Natural killer cell (primary cell): ENCODE measurements around the gene C1orf105. TPM values are rescaled to one million over a fixed set of nuclear protein-coding genes. Genes with fewer than 3 reads are reported as not detected.
A peak's percentile ranks its signal among the peaks of the same experiment; 100 is the strongest.

ENCODE experiments used
- ATAC-seq, 3 donors: fragments of 150-1000 bp in 2 of 3; fragments of 200-7000 bp in 1 of 3; cut with Tn5 transposase; 1 replicate in 1 of 3; 2 replicates in 2 of 3; pipeline ENCODE4 v1.10.0; 2021; ENCODE audit warnings: mild to moderate bottlenecking in 2 of 3, moderate library complexity in 2 of 3
- DNase-seq, 2 donors: peaks; one replicate each; pipeline versions ENCODE4 v3.0.0 to v3.0.0-alpha.2; 2013 to 2021; ENCODE audit warnings: mixed read lengths in 1 of 2
- H3K27ac ChIP-seq: one replicate; pipeline ENCODE4 v1.5.1; 2013; ENCODE audit warnings: mild to moderate bottlenecking, low read length
- H3K27me3 ChIP-seq: one replicate; pipeline ENCODE4 v1.6.1; 2013; ENCODE audit warnings: low read length; ENCODE audit not compliant: control insufficient read depth, insufficient read depth
- H3K36me3 ChIP-seq: one replicate; pipeline ENCODE4 v1.6.1; 2013; ENCODE audit warnings: low read length; ENCODE audit not compliant: control insufficient read depth, insufficient read depth
- H3K4me1 ChIP-seq: one replicate; pipeline ENCODE4 v1.6.1; 2013; ENCODE audit warnings: low read length; ENCODE audit not compliant: control insufficient read depth, insufficient read depth
- H3K4me3 ChIP-seq: one replicate; pipeline ENCODE4 v1.5.1; 2013; ENCODE audit warnings: low read length
- H3K9me3 ChIP-seq: one replicate; pipeline ENCODE4 v1.6.1; 2013; ENCODE audit warnings: low read length; ENCODE audit not compliant: control insufficient read depth, insufficient read depth
- H3K27ac Mint-ChIP-seq, 2 donors: one replicate each; pipeline ENCODE4 v1.8.0; 2022; ENCODE audit warnings: mild to moderate bottlenecking in 2 of 2, mixed read lengths in 2 of 2, moderate library complexity in 1 of 2
- H3K27me3 Mint-ChIP-seq, 2 donors: one replicate each; pipeline ENCODE4 v1.8.0; 2022; ENCODE audit warnings: low read depth in 2 of 2, mixed read lengths in 2 of 2
- H3K36me3 Mint-ChIP-seq: one replicate; pipeline ENCODE4 v1.8.0; 2022; ENCODE audit warnings: mixed read lengths
- H3K4me1 Mint-ChIP-seq, 2 donors: one replicate each; pipeline ENCODE4 v1.8.0; 2022; ENCODE audit warnings: mixed read lengths in 2 of 2
- H3K4me3 Mint-ChIP-seq: one replicate; pipeline ENCODE4 v1.8.0; 2022; ENCODE audit warnings: mild to moderate bottlenecking, moderate library complexity, mixed read lengths
- H3K9me3 Mint-ChIP-seq, 2 donors: one replicate each; pipeline ENCODE4 v1.8.0; 2022; ENCODE audit warnings: mixed read lengths in 2 of 2
- WGBS: methylation state at CpG from one replicate; pipeline ENCODE4 v1.1.7; 2013; ENCODE audit warnings: missing lambda C conversion rate; ENCODE audit not compliant: insufficient coverage; 5-methylcytosine and 5-hydroxymethylcytosine counted together
- intact Hi-C: fragments of 100-400 bp; cut with micrococcal nuclease; formaldehyde crosslinking; loops from one replicate; pipeline ENCODE4 v1.14.2; 2022
- total RNA-seq, 4 donors: library from RNA; stranded (reverse); fragments of 120-200 nt in 1 of 4; gene quantifications; one replicate each; pipeline versions ENCODE4 v1.2.3 to v1.2.4, GENCODE V29; 2013 to 2022
- TF ChIP-seq, protein P1 (sequence below): fragments of 200-600 bp; IDR thresholded peaks from one replicate; pipeline ENCODE4 v1.8.0; 2022; ENCODE audit warnings: antibody characterized with exemption

The C1orf105 gene
- total RNA-seq, 3 donors from 2014 or later (not counting 1 experiment from before 2014, with no cell fraction given): not detected

DNA sequence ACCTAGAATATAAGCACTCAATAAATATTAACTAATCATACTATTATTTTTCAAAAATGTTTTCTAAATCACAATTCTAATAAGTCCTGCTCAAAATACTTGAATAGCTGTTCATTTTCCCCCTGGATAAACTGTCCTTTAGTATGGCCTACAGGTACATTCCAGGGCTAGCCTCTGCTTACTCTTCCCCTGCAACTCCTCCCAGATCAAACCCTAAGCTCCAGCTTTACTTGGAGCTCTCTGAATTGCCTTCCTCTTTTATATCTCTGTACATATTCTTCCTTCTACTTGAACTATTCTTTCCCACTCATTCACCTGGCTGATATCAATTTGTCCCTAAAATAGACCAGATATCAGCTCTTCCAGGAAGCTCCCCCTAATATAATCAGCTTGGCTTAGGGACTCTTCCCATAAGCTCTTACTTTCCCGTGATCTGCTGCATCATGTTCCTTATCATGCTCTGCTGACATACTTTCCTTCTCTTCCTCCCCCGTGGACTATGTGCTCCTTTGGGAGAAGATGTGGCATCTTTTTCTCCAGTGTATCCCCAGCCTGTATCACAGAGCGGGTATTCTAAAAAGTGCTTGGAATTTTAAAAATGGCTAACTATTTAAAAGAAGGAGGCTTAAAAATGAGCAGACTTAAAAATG lies 66.4 kb downstream of the C1orf105 start:
- Mint-ChIP-seq H3K9me3 (no peaks in the 10 kb centered on the region), H3K4me3 (no peak overlapping the region), H3K27ac (no peak overlapping the region), H3K36me3 (no peaks in the 10 kb centered on the region), H3K27me3 (peaks cover 26 to 42% of the 10 kb centered on the region in 2 donors), H3K4me1 (no peaks in the 10 kb centered on the region)
- peaks cover 4% of the 10 kb centered on the region for H3K27me3 ChIP-seq
- intact Hi-C loops: no loop called here
- H3K9me3 ChIP-seq: no peaks in the 10 kb centered on the region
- H3K36me3 ChIP-seq: no peaks in the 10 kb centered on the region
- no peak for ATAC-seq
- H3K4me3 ChIP-seq: no peak overlapping the region
- 42% methylated on average over 2 of the region's 3 CpGs for WGBS
- DNase-seq: no peak
- no peaks in the 10 kb centered on the region for H3K4me1 ChIP-seq
- TF ChIP-seq, protein P1, sequence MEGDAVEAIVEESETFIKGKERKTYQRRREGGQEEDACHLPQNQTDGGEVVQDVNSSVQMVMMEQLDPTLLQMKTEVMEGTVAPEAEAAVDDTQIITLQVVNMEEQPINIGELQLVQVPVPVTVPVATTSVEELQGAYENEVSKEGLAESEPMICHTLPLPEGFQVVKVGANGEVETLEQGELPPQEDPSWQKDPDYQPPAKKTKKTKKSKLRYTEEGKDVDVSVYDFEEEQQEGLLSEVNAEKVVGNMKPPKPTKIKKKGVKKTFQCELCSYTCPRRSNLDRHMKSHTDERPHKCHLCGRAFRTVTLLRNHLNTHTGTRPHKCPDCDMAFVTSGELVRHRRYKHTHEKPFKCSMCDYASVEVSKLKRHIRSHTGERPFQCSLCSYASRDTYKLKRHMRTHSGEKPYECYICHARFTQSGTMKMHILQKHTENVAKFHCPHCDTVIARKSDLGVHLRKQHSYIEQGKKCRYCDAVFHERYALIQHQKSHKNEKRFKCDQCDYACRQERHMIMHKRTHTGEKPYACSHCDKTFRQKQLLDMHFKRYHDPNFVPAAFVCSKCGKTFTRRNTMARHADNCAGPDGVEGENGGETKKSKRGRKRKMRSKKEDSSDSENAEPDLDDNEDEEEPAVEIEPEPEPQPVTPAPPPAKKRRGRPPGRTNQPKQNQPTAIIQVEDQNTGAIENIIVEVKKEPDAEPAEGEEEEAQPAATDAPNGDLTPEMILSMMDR: no peak
- no peak overlapping the region for H3K27ac ChIP-seq

DNA sequence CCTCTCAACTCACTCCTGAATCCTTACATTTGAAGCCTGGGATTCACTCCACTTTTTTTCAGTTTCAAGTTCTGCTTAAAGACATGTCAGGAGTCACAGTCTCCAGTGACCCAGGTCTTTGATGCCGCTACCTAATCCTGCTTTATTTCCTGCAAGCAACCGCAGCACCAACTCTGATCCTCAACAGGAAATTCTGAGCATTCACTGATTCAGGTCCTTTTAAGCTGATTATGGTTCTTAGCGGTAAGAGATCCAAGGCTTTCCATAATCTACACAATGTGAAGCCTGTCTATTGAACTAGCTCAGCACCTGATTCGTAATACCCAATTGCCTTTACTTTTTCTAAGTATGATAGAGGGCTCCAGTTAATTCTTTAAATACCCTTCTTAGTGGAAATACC lies 67.1 kb downstream of the C1orf105 start:
- Mint-ChIP-seq H3K4me1 (no peaks in the 10 kb centered on the region), H3K27me3 (peaks cover 32 to 40% of the 10 kb centered on the region in 2 donors), H3K36me3 (no peaks in the 10 kb centered on the region), H3K9me3 (no peaks in the 10 kb centered on the region), H3K4me3 (no peak overlapping the region), H3K27ac (no peak overlapping the region)
- H3K4me3 ChIP-seq: no peak overlapping the region
- DNase-seq: peak in 1 of 2 donors; percentile 11
- ATAC-seq: no peak
- 31% methylated on average over 3 of the region's 4 CpGs for WGBS
- peaks cover 4% of the 10 kb centered on the region for H3K27me3 ChIP-seq
- H3K4me1 ChIP-seq: no peaks in the 10 kb centered on the region
- intact Hi-C loops: no loop called here
- H3K27ac ChIP-seq: no peak overlapping the region
- TF ChIP-seq, protein P1: no peak
- no peaks in the 10 kb centered on the region for H3K36me3 ChIP-seq
- H3K9me3 ChIP-seq: no peaks in the 10 kb centered on the region

DNA sequence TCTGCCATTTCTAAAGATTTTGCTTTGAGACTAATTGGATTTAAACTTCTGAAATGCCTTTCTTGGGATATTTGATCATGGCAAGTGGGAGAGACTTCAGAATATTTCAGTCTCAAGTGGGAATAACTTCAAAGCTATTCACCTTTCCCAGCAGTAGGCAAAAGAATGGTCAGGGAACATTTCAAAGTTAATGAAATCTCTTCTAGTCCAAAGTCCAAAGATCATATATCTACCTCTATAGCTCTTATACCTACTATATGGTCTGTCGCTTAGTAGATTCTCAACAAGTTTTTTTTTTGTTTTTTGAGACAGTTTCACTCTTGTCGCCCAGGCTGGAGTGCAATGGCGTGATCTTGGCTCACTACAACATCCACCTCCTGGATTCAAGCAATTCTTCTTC lies 67.9 kb downstream of the C1orf105 start:
- H3K9me3 ChIP-seq: no peaks in the 10 kb centered on the region
- no peak overlapping the region for H3K4me3 ChIP-seq
- TF ChIP-seq, protein P1: no peak
- H3K4me1 ChIP-seq: no peaks in the 10 kb centered on the region
- no peak overlapping the region for H3K27ac Mint-ChIP-seq
- intact Hi-C loops: no loop called here
- no peaks in the 10 kb centered on the region for H3K36me3 Mint-ChIP-seq
- H3K4me3 Mint-ChIP-seq: no peak overlapping the region
- H3K36me3 ChIP-seq: no peaks in the 10 kb centered on the region
- no peak for DNase-seq
- no peak for ATAC-seq
- H3K9me3 Mint-ChIP-seq: no peaks in the 10 kb centered on the region
- no peak overlapping the region for H3K27ac ChIP-seq
- peaks cover 4% of the 10 kb centered on the region for H3K27me3 ChIP-seq
- no peaks in the 10 kb centered on the region for H3K4me1 Mint-ChIP-seq
- 86% methylated on average over 3 of the region's 3 CpGs for WGBS
- peaks cover 30 to 37% of the 10 kb centered on the region in 2 donors for H3K27me3 Mint-ChIP-seq

DNA sequence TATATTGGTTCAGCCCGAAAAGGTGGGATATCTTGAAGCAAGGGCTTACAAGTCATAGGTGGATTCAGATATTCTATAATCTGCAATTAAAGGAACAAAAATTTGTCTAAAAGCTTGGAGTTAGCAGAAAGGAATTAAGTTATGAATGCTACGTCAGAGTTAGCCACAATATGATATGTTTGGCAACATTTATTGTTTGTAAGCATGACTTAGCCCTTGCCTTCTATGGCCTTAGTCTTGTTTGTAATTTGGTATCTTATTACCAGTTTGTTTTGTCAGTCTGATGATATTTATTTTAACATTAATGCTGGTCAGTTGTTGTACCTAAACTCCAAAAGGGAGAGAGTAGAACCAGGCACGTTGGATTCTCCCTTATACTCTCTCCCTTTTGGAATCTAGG lies 69.4 kb downstream of the C1orf105 start:
- no peak overlapping the region for H3K27ac ChIP-seq
- H3K9me3 Mint-ChIP-seq: no peaks in the 10 kb centered on the region
- H3K4me1 Mint-ChIP-seq: no peaks in the 10 kb centered on the region
- H3K36me3 Mint-ChIP-seq: no peaks in the 10 kb centered on the region
- intact Hi-C loops: no loop called here
- H3K27me3 Mint-ChIP-seq: peaks cover 30 to 39% of the 10 kb centered on the region in 2 donors
- no peak for DNase-seq
- H3K36me3 ChIP-seq: no peaks in the 10 kb centered on the region
- no peak overlapping the region for H3K4me3 ChIP-seq
- no peaks in the 10 kb centered on the region for H3K9me3 ChIP-seq
- TF ChIP-seq, protein P1: no peak
- peaks cover 4% of the 10 kb centered on the region for H3K27me3 ChIP-seq
- WGBS: 97% methylated on average over 2 of the region's 3 CpGs
- no peak overlapping the region for H3K27ac Mint-ChIP-seq
- H3K4me1 ChIP-seq: no peaks in the 10 kb centered on the region
- H3K4me3 Mint-ChIP-seq: no peak overlapping the region
- ATAC-seq: no peak
